Gastrocnemius medialis (tissue), 4 donors: ENCODE measurements around the gene COASY. TPM values are rescaled to one million over a fixed set of nuclear protein-coding genes. Genes with fewer than 3 reads are reported as not detected.

ENCODE experiments used
- ATAC-seq, 2 donors: fragments of 150-250 bp; one replicate each; pipeline ENCODE4 v1.9.1; 2016
- DNase-seq, 2 donors: peaks; one replicate each; pipeline ENCODE4 v3.0.0-alpha.2; 2019
- H3K27ac ChIP-seq, 4 donors: fragments of 200-600 bp; sonication (generic); 1 replicate in 1 of 4; 2 replicates in 3 of 4; pipeline ENCODE4 v1.5.1; 2016 to 2018; ENCODE audit warnings: mild to moderate bottlenecking in 2 of 4, moderate library complexity in 1 of 4
- H3K27me3 ChIP-seq, 3 donors: fragments of 200-600 bp; sonication (generic) in 2 of 3; 1 replicate in 1 of 3; 2 replicates in 2 of 3; pipeline versions ENCODE4 v1.5.1 to v1.6.0; 2016 to 2019; ENCODE audit warnings: mild to moderate bottlenecking in 1 of 3, moderate library complexity in 1 of 3
- H3K36me3 ChIP-seq, 2 donors: fragments of 200-600 bp; sonication (generic) in 1 of 2; one replicate each; pipeline ENCODE4 v1.5.1; 2017 to 2018
- H3K4me1 ChIP-seq, 2 donors: fragments of 200-600 bp; sonication (generic) in 1 of 2; one replicate each; pipeline ENCODE4 v1.5.1; 2016 to 2017; ENCODE audit warnings: mild to moderate bottlenecking in 2 of 2
- H3K4me3 ChIP-seq, 4 donors: fragments of 200-600 bp; sonication (generic) in 3 of 4; 1 replicate in 1 of 4; 2 replicates in 3 of 4; pipeline ENCODE4 v1.5.1; 2016 to 2019; ENCODE audit warnings: mild to moderate bottlenecking in 2 of 4
- H3K9me3 ChIP-seq, 3 donors: fragments of 200-600 bp; sonication (generic) in 2 of 3; 1 replicate in 1 of 3; 2 replicates in 2 of 3; pipeline ENCODE4 v1.5.1; 2016 to 2019
- POLR2A ChIP-seq, 2 donors: fragments of 450-650 bp; IDR thresholded peaks; one replicate each; pipeline ENCODE4 v1.6.1; 2017; ENCODE audit warnings: antibody characterized with exemption in 2 of 2, mild to moderate bottlenecking in 2 of 2, moderate library complexity in 2 of 2
- in situ Hi-C, 4 donors: fragments of 200-750 bp; cut with MboI; loops; one replicate each; pipeline versions ENCODE4 v1.15.0 to v1.8.0; 2017; ENCODE audit warnings: low sequenced_read_pairs in 4 of 4
- intact Hi-C: fragments of 100-400 bp; cut with DNase I; formaldehyde crosslinking; loops from one replicate; pipeline ENCODE4 v1.15.1; 2023; ENCODE audit warnings: low total_unique reads
- total RNA-seq, 4 donors: library from RNA; depleted of rRNA; stranded (reverse); fragments of >200 nt; gene quantifications; one replicate each; pipeline versions ENCODE4 v1.1.0 to v1.2.3, GENCODE V29; 2016
- TF ChIP-seq, protein P1 (sequence below), 5 experiments: fragments of 450-650 bp in 3 of 5; fragments of 200-600 bp in 2 of 5; sonication (generic) in 2 of 5; IDR thresholded peaks in 4 of 5; conservative IDR thresholded peaks in 1 of 5; 1 replicate in 4 of 5; 2 replicates in 1 of 5; pipeline ENCODE4 v1.5.1; 2016 to 2019; ENCODE audit warnings: antibody characterized with exemption in 5 of 5, mild to moderate bottlenecking in 3 of 5, moderate library complexity in 3 of 5

Gene COASY
- total RNA-seq, 4 donors from 2014 or later = 22.4 to 39.9 (median 27.5) TPM

GRCh38 chr17:42514279-42514678 is 47.7 kb upstream of the COASY start:
- intact Hi-C loops = no loop called here
- peak overlapping the region in 3 of 4 donors; percentile 32 to 84 (median 50) for H3K27ac ChIP-seq

GRCh38 chr17:42514867-42515266 is 47.1 kb upstream of the COASY start:
- DNase-seq = no peak
- no peaks in the 10 kb centered on the region for H3K9me3 ChIP-seq
- peak overlapping the region in 2 of 4 donors; percentile 32 to 84 for H3K27ac ChIP-seq
- intact Hi-C loops = loop anchor here (5.0 kb wide), 2 partner anchors 108 to 193 kb away; no protein-coding TSS in a partner anchor
- H3K27me3 ChIP-seq = no peaks in the 10 kb centered on the region
- H3K36me3 ChIP-seq = peaks cover 0 to 50% of the 10 kb centered on the region in 2 donors
- ATAC-seq = no peak
- peaks cover 31 to 39% of the 10 kb centered on the region in 2 donors for H3K4me1 ChIP-seq
- no peak overlapping the region for H3K4me3 ChIP-seq
- in situ Hi-C loops = no loop called here
- TF ChIP-seq POLR2A (IDR thresholded peaks at IDR 0.05) = no peak
- TF ChIP-seq, protein P1, sequence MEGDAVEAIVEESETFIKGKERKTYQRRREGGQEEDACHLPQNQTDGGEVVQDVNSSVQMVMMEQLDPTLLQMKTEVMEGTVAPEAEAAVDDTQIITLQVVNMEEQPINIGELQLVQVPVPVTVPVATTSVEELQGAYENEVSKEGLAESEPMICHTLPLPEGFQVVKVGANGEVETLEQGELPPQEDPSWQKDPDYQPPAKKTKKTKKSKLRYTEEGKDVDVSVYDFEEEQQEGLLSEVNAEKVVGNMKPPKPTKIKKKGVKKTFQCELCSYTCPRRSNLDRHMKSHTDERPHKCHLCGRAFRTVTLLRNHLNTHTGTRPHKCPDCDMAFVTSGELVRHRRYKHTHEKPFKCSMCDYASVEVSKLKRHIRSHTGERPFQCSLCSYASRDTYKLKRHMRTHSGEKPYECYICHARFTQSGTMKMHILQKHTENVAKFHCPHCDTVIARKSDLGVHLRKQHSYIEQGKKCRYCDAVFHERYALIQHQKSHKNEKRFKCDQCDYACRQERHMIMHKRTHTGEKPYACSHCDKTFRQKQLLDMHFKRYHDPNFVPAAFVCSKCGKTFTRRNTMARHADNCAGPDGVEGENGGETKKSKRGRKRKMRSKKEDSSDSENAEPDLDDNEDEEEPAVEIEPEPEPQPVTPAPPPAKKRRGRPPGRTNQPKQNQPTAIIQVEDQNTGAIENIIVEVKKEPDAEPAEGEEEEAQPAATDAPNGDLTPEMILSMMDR (IDR thresholded peaks at IDR 0.05 in 4 of 5, conservative IDR thresholded peaks at IDR 0.05 in 1 of 5) = no peak

More at GRCh38 chr17:42514279-42514678, 47.7 kb upstream of the COASY start:
- peaks cover 0 to 56% of the 10 kb centered on the region in 2 donors for H3K36me3 ChIP-seq
- in situ Hi-C loops = no loop called here
- DNase-seq (no peak), ATAC-seq (no peak)
- TF ChIP-seq, protein P1 (IDR thresholded peaks at IDR 0.05 in 4 of 5, conservative IDR thresholded peaks at IDR 0.05 in 1 of 5) = no peak
- TF ChIP-seq POLR2A (IDR thresholded peaks at IDR 0.05) = no peak
- no peak overlapping the region for H3K4me3 ChIP-seq
- H3K9me3 ChIP-seq = no peaks in the 10 kb centered on the region
- peaks cover 25 to 33% of the 10 kb centered on the region in 2 donors for H3K4me1 ChIP-seq
- H3K27me3 ChIP-seq = no peaks in the 10 kb centered on the region

DNA sequence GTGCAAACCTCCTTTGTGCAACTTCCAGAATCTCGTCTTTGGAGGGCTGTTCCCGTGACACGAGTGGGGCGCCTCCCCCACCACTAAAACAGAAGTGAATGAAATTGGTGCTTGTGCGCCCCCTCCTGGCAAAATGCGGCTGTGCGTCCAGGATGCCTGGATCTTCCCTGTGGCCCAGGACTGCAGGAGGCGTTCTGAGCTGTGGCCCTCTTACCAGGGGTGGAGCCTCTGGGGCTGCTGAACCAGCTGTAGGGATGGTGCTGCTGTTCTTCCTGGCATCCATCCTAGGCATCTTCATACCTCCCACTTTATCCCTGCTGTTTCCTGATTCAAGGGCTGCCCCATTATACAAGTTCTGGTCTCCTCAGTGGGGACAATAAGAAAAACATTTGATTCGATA is 44.4 kb upstream of the COASY start:
- H3K27me3 ChIP-seq = no peaks in the 10 kb centered on the region
- TF ChIP-seq POLR2A (IDR thresholded peaks at IDR 0.05) = no peak
- TF ChIP-seq, protein P1 (IDR thresholded peaks at IDR 0.05 in 4 of 5, conservative IDR thresholded peaks at IDR 0.05 in 1 of 5) = peak; percentile 69 to 88 (median 85)
- H3K9me3 ChIP-seq = no peaks in the 10 kb centered on the region
- ATAC-seq = peak; percentile 14 to 24
- in situ Hi-C loops = no loop called here
- H3K36me3 ChIP-seq = peaks cover 0 to 45% of the 10 kb centered on the region in 2 donors
- peak; percentile 54 to 81 for DNase-seq
- intact Hi-C loops = loop anchor here (5.0 kb wide), 2 partner anchors 110 to 195 kb away; no protein-coding TSS in a partner anchor
- peaks cover 57 to 65% of the 10 kb centered on the region in 2 donors for H3K4me1 ChIP-seq
- H3K27ac ChIP-seq = peak overlapping the region; percentile 77 to 89 (median 86)
- no peak overlapping the region for H3K4me3 ChIP-seq

- peak overlapping the region; percentile 77 to 89 (median 86) for H3K27ac ChIP-seq
- in situ Hi-C loops = no loop called here
- intact Hi-C loops = loop anchor here (2.0 to 5.0 kb wide), 3 partner anchors 59 to 196 kb away; partner anchors contain the start of gene ATP6V0A1
- H3K36me3 ChIP-seq = peaks cover 0 to 44% of the 10 kb centered on the region in 2 donors
- H3K27me3 ChIP-seq = no peaks in the 10 kb centered on the region
- TF ChIP-seq, protein P1 (IDR thresholded peaks at IDR 0.05 in 4 of 5, conservative IDR thresholded peaks at IDR 0.05 in 1 of 5) = no peak
- no peak for TF ChIP-seq POLR2A (IDR thresholded peaks at IDR 0.05)
- no peak overlapping the region for H3K4me3 ChIP-seq
- DNase-seq (peak; percentile 73 to 90), ATAC-seq (peak; percentile 74 to 75)
- peaks cover 63 to 65% of the 10 kb centered on the region in 2 donors for H3K4me1 ChIP-seq
- no peaks in the 10 kb centered on the region for H3K9me3 ChIP-seq
These were observed 43.7 kb upstream of the COASY start for GRCh38 chr17:42518046-42518754.
